IPS DF 19.7 (cell line): ENCODE data around the gene CKAP4.
"Not testable (repeated sequence)": the region's sequence is repeated elsewhere in the genome, so short reads cannot be mapped to it uniquely, and the experiment has no call there.

Experiments
- DNase-seq: peaks from one replicate; pipeline ENCODE4 v3.0.0-alpha.2; 2013; ENCODE audit warnings: low read depth, low spot score

The CKAP4 gene, protein sequence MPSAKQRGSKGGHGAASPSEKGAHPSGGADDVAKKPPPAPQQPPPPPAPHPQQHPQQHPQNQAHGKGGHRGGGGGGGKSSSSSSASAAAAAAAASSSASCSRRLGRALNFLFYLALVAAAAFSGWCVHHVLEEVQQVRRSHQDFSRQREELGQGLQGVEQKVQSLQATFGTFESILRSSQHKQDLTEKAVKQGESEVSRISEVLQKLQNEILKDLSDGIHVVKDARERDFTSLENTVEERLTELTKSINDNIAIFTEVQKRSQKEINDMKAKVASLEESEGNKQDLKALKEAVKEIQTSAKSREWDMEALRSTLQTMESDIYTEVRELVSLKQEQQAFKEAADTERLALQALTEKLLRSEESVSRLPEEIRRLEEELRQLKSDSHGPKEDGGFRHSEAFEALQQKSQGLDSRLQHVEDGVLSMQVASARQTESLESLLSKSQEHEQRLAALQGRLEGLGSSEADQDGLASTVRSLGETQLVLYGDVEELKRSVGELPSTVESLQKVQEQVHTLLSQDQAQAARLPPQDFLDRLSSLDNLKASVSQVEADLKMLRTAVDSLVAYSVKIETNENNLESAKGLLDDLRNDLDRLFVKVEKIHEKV

DNA sequence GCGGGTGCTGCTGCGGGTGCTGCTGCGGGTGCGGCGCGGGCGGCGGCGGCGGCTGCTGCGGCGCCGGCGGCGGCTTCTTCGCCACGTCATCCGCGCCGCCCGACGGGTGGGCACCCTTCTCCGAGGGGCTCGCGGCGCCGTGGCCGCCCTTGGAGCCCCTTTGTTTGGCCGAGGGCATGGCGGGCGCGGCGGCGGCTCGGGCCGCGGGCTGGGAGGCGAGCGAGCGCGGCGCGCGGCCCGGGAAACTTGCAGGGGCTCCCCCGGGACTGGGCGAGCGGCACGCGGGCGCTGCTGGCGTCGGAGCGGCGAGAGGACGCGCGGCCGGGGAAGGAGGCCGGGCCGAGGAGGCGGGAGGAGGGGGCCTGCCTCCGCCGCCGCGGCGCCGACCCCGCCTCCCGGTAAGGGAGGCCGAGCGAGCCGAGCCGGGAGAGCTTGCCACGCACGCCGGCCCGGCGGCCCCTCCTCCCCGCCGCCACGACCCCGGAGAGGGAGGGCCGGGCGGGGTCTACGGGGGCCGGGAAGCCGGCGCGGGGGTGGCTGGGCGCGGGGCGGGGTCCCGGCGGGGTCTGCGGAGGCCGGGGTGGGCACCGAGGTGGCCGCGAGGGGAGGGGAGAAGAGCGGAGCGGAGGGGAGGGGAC lies at the start of gene CKAP4:
CKAP4 (minus strand) TSS at position 347 of the 638 bp plus-strand sequence; CDS start at position 178, 169 bp downstream.
- no peak for DNase-seq

DNA sequence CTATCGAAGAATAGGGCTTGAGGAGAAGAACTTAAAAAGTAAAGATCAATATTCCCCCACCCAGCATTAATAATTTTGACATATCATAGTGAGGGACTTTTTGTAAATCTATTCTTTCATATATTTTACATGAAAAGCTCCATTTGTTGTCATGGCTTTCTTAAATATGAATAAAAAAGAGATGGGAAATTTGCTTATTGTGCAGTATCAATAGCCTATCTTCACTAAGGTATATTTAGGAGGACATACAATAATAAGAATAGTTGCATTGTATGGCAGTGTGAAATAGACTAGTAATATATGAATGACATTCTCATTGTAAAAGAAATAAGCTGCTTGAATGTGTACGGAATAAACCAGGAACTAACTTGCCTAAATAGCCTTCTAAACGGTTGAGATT lies 49.3 kb upstream of the CKAP4 start:
- DNase-seq: no peak

DNA sequence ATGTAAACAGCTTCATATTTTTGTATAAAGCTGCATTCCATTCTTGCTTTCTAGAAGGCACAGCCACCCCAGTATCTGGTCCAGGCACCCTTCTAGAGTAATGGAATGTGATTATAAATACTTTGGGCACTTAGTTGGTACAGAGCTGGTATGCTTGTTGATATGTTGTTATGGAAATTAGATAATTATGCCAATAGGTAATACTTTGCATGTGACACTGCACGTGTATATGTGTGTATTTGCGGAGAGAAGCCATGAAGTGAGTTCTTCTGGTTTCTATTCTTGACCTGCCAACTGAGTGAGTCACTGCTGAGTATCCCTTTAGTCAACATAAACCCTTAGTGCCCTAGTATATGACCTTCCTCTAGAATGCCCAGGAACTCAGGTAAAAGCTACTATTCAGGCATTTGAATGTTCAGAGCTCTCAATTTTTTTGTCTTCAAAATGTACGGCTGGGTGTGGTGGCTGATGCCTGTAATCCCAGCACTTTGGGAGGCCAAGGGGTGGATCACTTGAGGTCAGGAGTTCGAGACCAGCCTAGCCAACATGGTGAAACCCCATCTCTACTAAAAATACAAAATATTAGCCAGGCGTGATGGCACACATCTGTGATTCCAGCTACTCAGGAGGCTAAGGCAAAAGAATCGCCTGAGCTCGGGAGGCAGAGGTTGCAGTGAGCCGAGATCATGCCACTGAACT lies 48.5 kb upstream of the CKAP4 start:
- no peak for DNase-seq

DNA sequence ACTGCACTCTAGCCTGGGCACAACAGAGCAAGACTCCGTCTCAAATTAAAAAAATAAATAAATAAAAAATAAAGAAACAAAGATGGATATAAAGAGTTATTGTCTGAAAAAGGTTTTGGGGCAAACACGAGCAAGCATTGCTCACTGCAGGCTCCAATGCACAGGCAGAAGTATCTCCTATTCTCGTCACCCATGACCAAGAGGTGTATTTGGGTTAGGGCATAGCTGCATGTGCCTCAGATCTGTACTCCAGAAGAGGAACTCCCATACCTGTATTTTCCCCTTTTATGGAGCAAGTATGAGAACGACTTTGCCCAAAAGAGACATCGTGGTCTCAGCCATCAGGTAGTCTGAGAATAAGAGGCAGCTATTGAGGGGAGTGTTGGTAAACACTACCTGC lies 44.5 kb upstream of the CKAP4 start:
- no peak for DNase-seq

DNA sequence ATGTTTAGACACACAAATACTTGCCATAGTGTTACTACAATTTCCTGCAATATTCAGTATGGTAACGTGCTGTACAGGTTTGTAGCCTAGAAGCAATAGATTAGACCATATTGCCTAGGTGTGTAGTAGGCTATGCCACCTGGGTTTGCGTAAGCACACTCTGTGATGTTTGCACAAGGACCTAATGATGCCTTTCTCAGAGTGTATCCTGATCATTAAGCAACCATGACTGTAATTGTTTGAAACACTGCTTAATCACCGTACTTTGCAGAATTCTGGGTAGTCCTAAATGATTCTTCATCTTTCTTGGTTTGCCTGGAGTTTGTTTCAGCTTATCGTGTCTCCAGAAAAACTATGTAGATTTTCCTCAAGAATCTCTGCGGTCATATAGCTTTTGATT lies 43.5 kb upstream of the CKAP4 start:
- no peak for DNase-seq

DNA sequence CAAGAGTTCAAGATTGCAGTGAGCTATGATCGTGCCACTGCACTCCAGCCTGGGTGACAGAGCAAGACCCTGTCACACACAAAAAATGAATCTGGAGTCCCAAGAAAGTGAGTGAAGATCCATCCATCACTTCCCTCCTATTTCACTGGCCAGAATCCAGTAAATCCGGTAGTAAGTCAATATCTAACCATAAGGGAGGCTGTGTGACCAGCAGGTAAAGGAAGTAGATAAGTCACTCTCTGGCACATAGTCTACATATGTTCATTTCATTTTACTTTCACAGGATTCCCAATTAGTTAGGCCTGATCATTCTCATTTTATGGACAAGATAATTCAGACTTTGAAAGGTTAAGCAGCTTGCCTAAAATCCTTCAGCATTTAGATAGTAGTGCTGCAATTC lies 42.8 kb upstream of the CKAP4 start:
- no peak for DNase-seq

DNA sequence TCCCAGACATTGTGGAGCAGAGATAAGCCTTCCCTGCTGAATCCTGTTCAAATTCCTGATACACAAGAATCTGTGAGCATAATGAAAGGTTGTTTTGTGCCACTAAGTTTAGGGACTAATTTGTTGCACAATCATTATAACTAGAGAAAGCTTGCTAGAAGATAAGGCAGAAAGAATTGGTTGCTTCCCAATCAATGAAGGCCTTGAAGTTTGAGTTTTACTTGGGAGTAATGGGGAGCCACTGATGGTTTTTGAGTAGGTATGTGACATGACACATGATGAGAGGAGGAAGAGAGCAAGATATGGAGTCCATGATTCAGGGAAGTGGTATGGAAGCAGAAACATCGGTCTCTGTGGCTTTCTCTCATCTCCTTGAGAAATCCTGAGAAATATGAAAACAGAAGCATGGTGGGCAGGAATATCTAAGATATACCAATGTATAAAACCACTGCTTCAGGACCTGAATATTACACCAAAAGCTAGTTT lies 41.4 kb upstream of the CKAP4 start:
- no peak for DNase-seq

DNA sequence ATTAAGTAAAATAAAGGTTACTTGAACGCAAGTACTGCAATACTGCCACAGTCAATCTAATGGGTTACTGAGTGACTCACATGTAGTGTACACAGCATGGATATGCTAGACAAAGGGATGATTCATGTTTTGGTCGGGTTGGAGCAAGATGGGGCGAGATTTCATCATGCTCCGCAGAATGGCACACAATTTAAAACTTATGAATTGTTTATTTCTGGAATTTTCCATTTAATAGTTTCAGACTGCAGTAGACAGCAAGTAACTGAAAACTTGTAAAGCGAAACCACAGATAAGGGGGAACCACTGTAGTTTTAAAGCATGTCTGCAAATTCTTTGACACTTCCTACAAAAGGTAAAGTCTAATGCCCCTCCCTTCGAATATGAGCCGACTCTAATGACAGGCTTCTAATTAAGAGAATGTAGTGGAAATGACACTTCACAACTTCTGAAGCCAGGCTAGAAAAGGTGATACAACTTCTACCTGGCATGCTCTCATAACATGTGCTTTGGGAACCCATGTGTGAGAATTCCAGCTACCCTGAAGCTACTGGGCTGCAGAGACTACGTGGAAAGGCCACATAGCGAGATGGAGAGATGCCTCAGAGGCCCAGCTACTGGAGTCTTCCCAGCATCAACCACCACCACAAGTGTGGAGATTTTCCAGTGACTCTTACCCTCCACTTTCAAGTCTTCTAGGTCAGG lies 40.8 kb upstream of the CKAP4 start:
- DNase-seq: no peak

DNA sequence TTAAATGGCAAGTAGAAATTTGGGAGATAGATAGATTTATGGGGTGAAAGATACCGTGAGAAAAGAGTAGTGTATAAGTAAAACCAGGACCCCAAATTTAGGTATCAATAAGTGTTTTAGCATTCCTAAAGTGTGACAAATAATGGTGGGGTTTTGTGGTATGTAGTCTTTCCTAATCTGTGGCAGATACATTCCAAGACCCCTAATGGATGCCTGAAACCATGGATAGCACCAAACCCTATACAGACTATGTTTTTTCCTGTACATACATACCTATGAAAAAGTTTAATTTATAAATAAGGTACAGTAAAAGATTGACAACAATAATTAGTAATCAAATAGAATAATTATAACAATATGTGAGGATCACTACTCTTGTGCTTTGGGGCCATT lies 40.3 kb upstream of the CKAP4 start:
- DNase-seq: no peak

DNA sequence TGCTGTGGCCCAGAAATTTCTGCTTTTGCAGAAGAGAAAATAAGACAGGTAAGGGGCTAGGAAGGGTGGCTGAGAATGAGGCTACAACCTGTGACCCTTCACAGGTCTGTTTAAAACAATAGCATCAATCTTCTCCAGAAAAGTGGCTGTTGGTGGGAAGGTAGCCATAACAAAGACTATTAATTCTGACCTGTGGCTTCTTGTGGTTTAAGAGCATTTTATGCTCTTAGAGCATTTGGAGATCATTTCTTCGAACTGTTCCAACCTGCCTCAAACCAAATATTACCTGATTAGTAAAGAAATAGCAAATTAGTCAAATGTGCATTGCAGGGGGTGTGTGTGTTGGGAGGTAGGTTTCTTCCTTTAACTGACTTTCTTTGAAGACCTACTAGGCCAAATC lies 39.5 kb upstream of the CKAP4 start:
- no peak for DNase-seq

DNA sequence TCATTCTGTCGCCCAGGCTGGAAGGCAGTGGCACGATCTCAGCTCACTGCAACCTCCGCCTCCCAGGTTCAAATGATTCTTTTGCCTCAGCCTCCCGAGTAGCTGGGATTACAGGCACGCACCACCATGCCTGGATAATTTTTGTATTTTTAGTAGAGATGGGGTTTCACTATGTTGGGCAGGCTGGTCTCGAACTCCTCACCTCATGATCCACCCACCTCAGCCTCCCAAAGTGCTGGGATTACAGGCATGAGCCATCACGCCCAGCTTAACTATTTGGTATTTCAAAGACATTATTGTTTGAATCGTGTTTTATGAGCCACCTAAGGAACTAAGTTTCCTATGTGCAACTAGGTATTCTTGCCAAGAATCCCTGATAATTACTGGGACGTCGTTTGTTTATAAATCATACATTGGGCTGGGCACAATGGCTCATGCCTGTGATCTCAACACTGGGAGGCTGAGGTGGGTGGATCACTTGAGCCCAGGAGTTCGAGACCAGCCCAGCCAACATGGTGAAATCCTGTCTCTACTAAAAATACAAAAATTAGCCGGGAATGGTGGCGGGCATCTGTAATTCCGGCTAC lies 38.8 kb upstream of the CKAP4 start:
- DNase-seq: not testable (repeated sequence)

DNA sequence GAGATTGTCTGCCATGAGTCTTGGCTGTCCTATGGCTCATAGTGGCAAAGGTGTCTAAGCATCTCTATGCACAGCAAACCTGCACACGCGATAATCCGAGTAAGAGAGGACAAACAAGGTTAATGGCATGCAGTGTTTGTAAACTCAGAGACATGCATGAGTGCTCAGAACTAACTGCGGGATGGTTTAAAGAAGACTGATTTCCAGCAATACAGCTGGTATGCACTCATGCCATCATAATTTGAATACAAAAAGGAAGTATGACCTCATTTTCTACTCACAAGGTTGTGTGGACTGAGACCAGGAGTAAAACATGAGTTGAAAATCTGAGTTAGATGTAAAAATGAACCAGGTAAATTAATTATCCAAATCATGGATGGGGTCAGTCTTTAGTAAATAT lies 38.2 kb upstream of the CKAP4 start:
- DNase-seq: no peak

DNA sequence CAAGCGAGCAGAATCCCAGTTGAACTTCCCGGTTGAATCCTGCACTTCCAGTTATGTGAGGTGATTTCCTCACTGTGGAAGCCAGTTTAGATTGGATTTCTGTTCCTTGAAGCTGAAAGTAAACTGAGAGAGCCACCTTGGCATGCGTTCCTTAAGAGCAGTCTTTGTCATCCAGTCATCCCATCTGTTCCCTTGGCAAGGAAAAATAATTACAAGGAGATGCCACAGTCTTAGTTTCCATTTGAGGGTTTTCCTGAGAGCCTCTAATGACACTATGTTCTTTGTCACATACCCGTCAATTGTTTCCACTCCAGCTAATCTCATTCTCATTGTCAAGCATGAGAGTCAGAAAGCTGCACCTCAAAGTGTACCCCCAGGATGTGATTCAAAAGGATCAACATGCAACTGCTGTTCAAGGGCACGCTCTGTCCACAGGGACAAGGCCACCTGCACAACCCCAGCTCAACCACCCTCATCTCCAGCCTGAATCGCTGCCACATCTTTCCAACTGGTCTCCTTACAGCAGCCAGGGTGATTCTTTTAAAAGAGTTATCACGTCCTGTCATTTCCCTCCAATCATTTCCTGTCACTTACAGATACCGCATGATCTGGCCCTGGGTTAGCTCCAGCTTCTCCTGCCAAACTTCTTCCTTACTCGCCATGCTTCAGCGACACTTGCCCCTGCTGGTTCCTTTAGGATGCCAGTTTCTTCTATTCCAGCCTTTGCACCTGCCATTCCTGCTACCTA lies 36.7 kb upstream of the CKAP4 start:
- no peak for DNase-seq

DNA sequence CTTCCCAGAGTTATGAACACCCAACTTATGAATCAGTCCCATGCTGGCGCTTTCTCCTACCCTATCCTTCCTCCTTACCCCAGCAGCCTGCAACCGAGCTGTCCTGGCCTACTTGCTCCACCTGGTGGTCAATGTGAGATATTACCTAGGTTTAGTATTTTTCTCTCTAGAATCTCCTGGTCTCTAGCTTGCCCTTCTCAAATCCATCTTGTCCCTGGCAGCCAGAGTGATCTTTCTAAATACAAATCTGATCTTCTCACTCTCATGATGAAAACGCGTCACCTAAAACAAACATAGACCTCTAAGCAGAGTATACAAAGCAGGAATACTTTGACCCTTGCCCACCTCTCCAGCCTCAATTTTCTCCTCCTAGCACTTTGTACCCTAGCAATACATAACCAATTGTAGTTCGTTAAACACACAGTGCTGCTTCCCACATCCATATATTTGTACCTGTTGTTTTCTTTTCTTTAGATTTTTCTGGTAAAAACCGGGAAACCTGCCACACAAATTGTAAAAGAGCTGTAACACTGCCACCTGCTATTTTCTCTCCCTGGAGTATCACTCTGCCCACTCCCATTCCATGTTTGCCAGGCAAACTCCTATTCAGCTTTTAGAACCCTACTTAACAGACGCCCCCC lies 34.8 kb upstream of the CKAP4 start:
- DNase-seq: no peak

DNA sequence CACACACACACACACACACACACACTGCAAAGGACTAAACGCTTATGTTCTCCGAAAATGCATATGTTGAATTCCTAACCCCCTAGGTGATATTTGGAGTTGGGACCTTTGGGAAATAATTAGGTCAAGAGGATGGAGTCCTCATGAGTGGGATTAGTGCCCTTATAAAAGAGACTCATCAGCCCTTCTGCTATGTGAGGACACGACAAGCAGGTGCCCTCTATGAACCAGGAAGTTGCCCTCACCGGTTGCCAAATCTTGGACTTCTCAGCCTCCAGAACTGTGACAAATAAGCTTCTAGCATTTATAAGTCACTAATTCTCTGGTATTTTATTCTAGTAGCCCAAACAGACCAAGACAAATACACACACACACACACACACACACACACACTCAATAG lies 34.0 kb upstream of the CKAP4 start:
- no peak for DNase-seq

DNA sequence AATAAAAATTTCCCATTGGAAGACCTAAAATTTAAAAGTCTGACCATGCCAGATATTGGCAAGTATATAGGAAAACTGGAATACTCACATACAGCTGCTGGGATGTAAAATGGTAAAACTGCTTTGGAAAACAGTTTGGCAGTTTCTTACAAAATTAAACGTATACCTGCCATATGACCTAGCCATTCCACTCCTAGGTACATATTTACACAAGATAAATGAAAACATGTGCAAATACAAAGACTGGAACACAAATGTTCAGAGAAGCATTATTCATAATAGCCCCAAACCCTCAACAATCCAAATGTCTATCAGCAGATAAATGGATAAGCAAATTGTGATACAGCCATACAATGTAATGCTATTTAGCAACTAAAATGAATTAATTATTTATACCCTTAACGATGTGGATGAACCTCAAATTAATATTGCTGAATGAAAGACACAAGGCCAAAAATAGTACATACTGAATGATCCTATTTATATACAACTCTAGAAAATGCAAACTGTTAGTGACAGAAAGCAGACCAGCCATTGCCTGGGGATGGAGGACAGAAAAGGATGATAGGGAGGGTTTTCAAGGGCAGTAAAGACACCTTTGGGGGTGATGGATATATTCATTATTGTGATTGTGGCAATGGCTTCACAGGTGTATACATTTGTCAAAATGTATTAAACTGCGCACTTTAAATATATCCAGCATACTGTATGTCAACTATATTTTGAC lies 33.4 kb upstream of the CKAP4 start:
- no peak for DNase-seq

DNA sequence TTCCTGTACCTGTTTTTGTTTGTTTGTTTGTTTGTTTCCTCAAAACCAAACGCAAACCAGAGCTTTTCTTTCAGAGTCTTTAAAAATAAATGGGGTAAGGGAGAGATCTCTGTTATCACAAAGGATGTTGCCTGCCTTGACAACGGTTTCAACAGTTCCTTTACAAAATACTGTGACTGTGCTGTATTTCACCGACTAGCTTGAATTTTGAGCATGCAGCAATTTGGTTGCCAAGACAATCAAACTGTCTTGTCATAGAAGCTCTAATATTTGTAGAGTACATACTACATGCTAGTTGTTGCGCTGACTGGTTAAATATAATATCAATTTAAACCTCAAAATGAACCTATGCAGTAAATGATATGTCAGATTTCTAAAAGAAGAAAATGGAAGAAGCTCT lies 32.3 kb upstream of the CKAP4 start:
- no peak for DNase-seq

DNA sequence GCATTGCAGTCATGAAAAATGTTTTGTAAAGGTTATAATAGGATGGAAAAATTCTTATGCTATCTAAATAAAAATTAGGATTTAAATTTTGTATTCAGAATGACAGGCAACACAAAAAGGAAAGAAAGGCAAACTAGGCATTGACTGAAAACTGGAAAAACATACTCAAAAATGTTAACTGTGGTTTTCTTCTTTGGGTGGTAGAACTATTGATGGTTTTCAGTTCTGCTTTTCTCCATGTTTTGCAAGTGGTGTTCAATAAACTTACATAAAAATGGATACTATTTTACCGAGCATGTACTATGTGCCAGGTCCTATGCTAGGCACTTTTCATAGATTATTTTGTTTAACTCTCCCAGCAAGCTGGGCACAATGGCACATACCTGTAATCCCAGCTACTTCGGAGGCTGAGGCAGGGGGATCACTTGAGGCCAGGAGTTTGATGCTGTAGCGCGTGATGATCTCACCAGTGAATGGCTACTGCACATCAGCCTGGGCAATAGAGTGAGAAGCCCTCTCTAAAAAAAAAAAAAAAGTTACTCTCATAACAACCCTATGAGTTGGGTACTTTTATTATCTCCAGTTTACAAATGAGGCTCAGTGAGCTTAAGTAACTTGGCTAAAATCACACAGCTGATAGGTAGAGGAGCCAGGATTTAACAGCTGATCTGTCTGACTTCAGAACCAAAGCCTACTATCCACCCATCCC lies 28.4 kb upstream of the CKAP4 start:
- no peak for DNase-seq

DNA sequence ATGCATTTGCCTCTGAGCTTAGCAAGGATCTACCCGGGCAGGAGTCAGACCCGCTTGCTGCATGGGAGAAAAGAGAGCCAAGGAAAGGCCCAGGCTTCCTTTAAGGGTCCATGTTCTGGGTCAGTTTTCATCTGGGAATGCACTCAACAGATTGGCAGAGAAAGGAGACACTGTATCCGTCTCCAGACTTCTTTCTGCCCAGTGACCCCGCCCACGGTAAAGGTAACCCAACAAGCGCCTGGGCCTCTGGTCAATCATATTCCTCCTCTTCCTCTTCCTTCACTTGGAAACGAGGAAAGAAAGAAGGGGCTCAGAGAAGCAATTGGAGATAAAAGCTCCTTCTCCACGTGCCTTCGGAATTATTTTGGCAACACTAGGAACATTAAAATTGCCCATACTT lies 27.6 kb upstream of the CKAP4 start:
- no peak for DNase-seq
